ENCODE measurements around the gene RIF1.

Gene RIF1

GRCh38 chr2:151522556-151522955 lies 112.9 kb downstream of the RIF1 start:
- no peak for DNase-seq

GRCh38 chr2:151523850-151524249 lies 114.1 kb downstream of the RIF1 start:
- DNase-seq, result no peak

- DNase-seq, result no peak
Observed at GRCh38 chr2:151525821-151526373, 116.2 kb downstream of the RIF1 start.

GRCh38 chr2:151526572-151527090 lies 116.9 kb downstream of the RIF1 start:
- no peak for DNase-seq
